ENCODE results near the gene PAFAH1B1. TPM values are rescaled to one million over a fixed set of nuclear protein-coding genes. Genes with fewer than 3 reads are reported as not detected.
A peak's percentile ranks its signal among the peaks of the same experiment; 100 is the strongest.
"Not testable (repeated sequence)": the region's sequence is repeated elsewhere in the genome, so short reads cannot be mapped to it uniquely, and the experiment has no call there.

Gene PAFAH1B1
- total RNA-seq, 3 donors from 2014 or later, result 122 to 133 (median 130) TPM

GRCh38 chr17:2572304-2572609, 21.2 kb upstream of the PAFAH1B1 start:
- not testable (repeated sequence) for H3K36me3 Mint-ChIP-seq (ENCODE audit: insufficient read depth); ATAC-seq; H3K27me3 Mint-ChIP-seq (ENCODE audit: low read depth); H3K4me3 Mint-ChIP-seq; H3K4me1 Mint-ChIP-seq (ENCODE audit: low read depth); H3K9me3 Mint-ChIP-seq; DNase-seq

- Mint-ChIP-seq H3K4me3 (no peak overlapping the region), H3K9me3 (no peaks in the 10 kb centered on the region), H3K4me1 (ENCODE audit: low read depth) (no peaks in the 10 kb centered on the region), H3K36me3 (ENCODE audit: insufficient read depth) (no peaks in the 10 kb centered on the region), H3K27me3 (ENCODE audit: low read depth) (peaks cover 12% of the 10 kb centered on the region)
- DNase-seq (no peak), ATAC-seq (no peak)
These were observed 13.3 kb upstream of the PAFAH1B1 start for GRCh38 chr17:2580151-2580550.

GRCh38 chr17:2580661-2581060, 12.8 kb upstream of the PAFAH1B1 start:
- DNase-seq (no peak), ATAC-seq (no peak)
- H3K36me3 Mint-ChIP-seq (ENCODE audit: insufficient read depth), result no peaks in the 10 kb centered on the region
- H3K4me1 Mint-ChIP-seq (ENCODE audit: low read depth), result no peaks in the 10 kb centered on the region
- no peak overlapping the region for H3K4me3 Mint-ChIP-seq
- H3K9me3 Mint-ChIP-seq, result no peaks in the 10 kb centered on the region
- peaks cover 12% of the 10 kb centered on the region for H3K27me3 Mint-ChIP-seq (ENCODE audit: low read depth)

- H3K9me3 Mint-ChIP-seq, result no peaks in the 10 kb centered on the region
- DNase-seq (no peak), ATAC-seq (no peak)
- H3K4me1 Mint-ChIP-seq (ENCODE audit: low read depth), result no peaks in the 10 kb centered on the region
- H3K36me3 Mint-ChIP-seq (ENCODE audit: insufficient read depth), result no peaks in the 10 kb centered on the region
- H3K4me3 Mint-ChIP-seq, result no peak overlapping the region
- peaks cover 8% of the 10 kb centered on the region for H3K27me3 Mint-ChIP-seq (ENCODE audit: low read depth)
These were observed 11.0 kb upstream of the PAFAH1B1 start for GRCh38 chr17:2582493-2582892.

GRCh38 chr17:2591040-2591640, 2.3 kb upstream of the PAFAH1B1 start:
- H3K27me3 Mint-ChIP-seq (ENCODE audit: low read depth), result no peaks in the 10 kb centered on the region
- no peaks in the 10 kb centered on the region for H3K36me3 Mint-ChIP-seq (ENCODE audit: insufficient read depth)
- DNase-seq (no peak), ATAC-seq (no peak)
- no peak overlapping the region for H3K4me3 Mint-ChIP-seq
- no peaks in the 10 kb centered on the region for H3K9me3 Mint-ChIP-seq
- peaks cover 16% of the 10 kb centered on the region for H3K4me1 Mint-ChIP-seq (ENCODE audit: low read depth)

GRCh38 chr17:2593821-2594721, 617 bp downstream of the PAFAH1B1 start:
- Mint-ChIP-seq H3K36me3 (ENCODE audit: insufficient read depth) (peaks cover under 1% of the 10 kb centered on the region), H3K9me3 (no peaks in the 10 kb centered on the region), H3K4me3 (peak overlapping the region; percentile 99), H3K4me1 (ENCODE audit: low read depth) (peaks cover 39% of the 10 kb centered on the region), H3K27me3 (ENCODE audit: low read depth) (no peaks in the 10 kb centered on the region)
- ATAC-seq, result peak; percentile 65 to 71
- peak; percentile 73 for DNase-seq

- Mint-ChIP-seq H3K4me3 (peak overlapping the region; percentile 99), H3K27me3 (ENCODE audit: low read depth) (no peaks in the 10 kb centered on the region), H3K4me1 (ENCODE audit: low read depth) (peaks cover 44% of the 10 kb centered on the region), H3K9me3 (no peaks in the 10 kb centered on the region), H3K36me3 (ENCODE audit: insufficient read depth) (peaks cover 5% of the 10 kb centered on the region)
- ATAC-seq, result no peak
- no peak for DNase-seq
These were observed 1.5 kb downstream of the PAFAH1B1 start for GRCh38 chr17:2594722-2595599.

- DNase-seq, result no peak
- no peaks in the 10 kb centered on the region for H3K27me3 Mint-ChIP-seq (ENCODE audit: low read depth)
- no peak for ATAC-seq
- H3K36me3 Mint-ChIP-seq (ENCODE audit: insufficient read depth), result peaks cover 5% of the 10 kb centered on the region
- H3K9me3 Mint-ChIP-seq, result no peaks in the 10 kb centered on the region
- H3K4me1 Mint-ChIP-seq (ENCODE audit: low read depth), result peaks cover 45% of the 10 kb centered on the region
- H3K4me3 Mint-ChIP-seq, result peak overlapping the region; percentile 99
These were observed 2.3 kb downstream of the PAFAH1B1 start for GRCh38 chr17:2595716-2596115.

- Mint-ChIP-seq H3K27me3 (ENCODE audit: low read depth) (no peaks in the 10 kb centered on the region), H3K9me3 (no peaks in the 10 kb centered on the region), H3K4me3 (no peak overlapping the region), H3K36me3 (ENCODE audit: insufficient read depth) (peaks cover 5% of the 10 kb centered on the region), H3K4me1 (ENCODE audit: low read depth) (peaks cover 60% of the 10 kb centered on the region)
- DNase-seq, result no peak
- ATAC-seq, result no peak
These were observed 4.7 kb downstream of the PAFAH1B1 start for GRCh38 chr17:2598166-2598565.

GRCh38 chr17:2602597-2603017, 9.2 kb downstream of the PAFAH1B1 start:
- no peaks in the 10 kb centered on the region for H3K27me3 Mint-ChIP-seq (ENCODE audit: low read depth)
- no peaks in the 10 kb centered on the region for H3K9me3 Mint-ChIP-seq
- H3K4me1 Mint-ChIP-seq (ENCODE audit: low read depth), result peaks cover 61% of the 10 kb centered on the region
- peak overlapping the region; percentile 23 for H3K4me3 Mint-ChIP-seq
- DNase-seq (no peak), ATAC-seq (peak in 1 of 2 donors; percentile 40)
- peaks cover 14% of the 10 kb centered on the region for H3K36me3 Mint-ChIP-seq (ENCODE audit: insufficient read depth)

- DNase-seq (no peak), ATAC-seq (no peak)
- Mint-ChIP-seq H3K36me3 (ENCODE audit: insufficient read depth) (peaks cover 14% of the 10 kb centered on the region), H3K27me3 (ENCODE audit: low read depth) (no peaks in the 10 kb centered on the region), H3K4me3 (no peak overlapping the region), H3K9me3 (no peaks in the 10 kb centered on the region), H3K4me1 (ENCODE audit: low read depth) (peaks cover 62% of the 10 kb centered on the region)
These were observed 15.0 kb downstream of the PAFAH1B1 start for GRCh38 chr17:2608350-2608913.

- H3K4me1 Mint-ChIP-seq (ENCODE audit: low read depth), result peaks cover 63% of the 10 kb centered on the region
- no peak for ATAC-seq
- H3K9me3 Mint-ChIP-seq, result no peaks in the 10 kb centered on the region
- H3K4me3 Mint-ChIP-seq, result no peak overlapping the region
- DNase-seq, result no peak
- no peaks in the 10 kb centered on the region for H3K27me3 Mint-ChIP-seq (ENCODE audit: low read depth)
- H3K36me3 Mint-ChIP-seq (ENCODE audit: insufficient read depth), result peaks cover 14% of the 10 kb centered on the region
These were observed 15.6 kb downstream of the PAFAH1B1 start for GRCh38 chr17:2609091-2609490.

- Mint-ChIP-seq H3K4me3 (no peak overlapping the region), H3K9me3 (no peaks in the 10 kb centered on the region), H3K4me1 (ENCODE audit: low read depth) (peaks cover 60% of the 10 kb centered on the region), H3K27me3 (ENCODE audit: low read depth) (no peaks in the 10 kb centered on the region), H3K36me3 (ENCODE audit: insufficient read depth) (peaks cover 9% of the 10 kb centered on the region)
- ATAC-seq (peak; percentile 48 to 75), DNase-seq (no peak)
These were observed 17.0 kb downstream of the PAFAH1B1 start for GRCh38 chr17:2610195-2611175.

Measured in activated T-cell treated with anti-CD3 and anti-CD28 coated beads, Interleukin-2, amount 50 U/mL, for 4 hours (primary cell).